Activated CD8-positive, alpha-beta T cell treated with anti-CD3 and anti-CD28 coated beads for 36 hours (primary cell): Measurements from ENCODE around the gene ZNF821. TPM values are rescaled to one million over a fixed set of nuclear protein-coding genes. Genes with fewer than 3 reads are reported as not detected.

Experiments used
- ATAC-seq: fragments of 200-7000 bp; cut with Tn5 transposase; one replicate; pipeline ENCODE4 v1.10.0; 2021; ENCODE audit warnings: mild to moderate bottlenecking, moderate library complexity
- CTCF ChIA-PET: fragments of 350-600 bp; sonication (Branson Sonifier 250); formaldehyde crosslinking; loops from one replicate; lab custom pipeline; 2021; ENCODE audit warnings: antibody characterized with exemption; lab: Charles Lee
- POLR2A ChIA-PET: fragments of 350-600 bp; sonication (Branson Sonifier 250); formaldehyde crosslinking; loops from one replicate; lab custom pipeline; 2021; ENCODE audit warnings: antibody characterized with exemption; lab: Charles Lee
- DNase-seq: peaks from one replicate; pipeline ENCODE4 v3.0.0-alpha.2; 2020
- H3K27ac Mint-ChIP-seq: one replicate; pipeline ENCODE4 v1.8.0; 2021; ENCODE audit warnings: mild to moderate bottlenecking, mixed read lengths
- H3K27me3 Mint-ChIP-seq: one replicate; pipeline ENCODE4 v1.8.0; 2021; ENCODE audit warnings: mixed read lengths
- H3K36me3 Mint-ChIP-seq: one replicate; pipeline ENCODE4 v1.8.0; 2021; ENCODE audit warnings: low read depth, mixed read lengths
- H3K4me1 Mint-ChIP-seq: one replicate; pipeline ENCODE4 v1.8.0; 2021; ENCODE audit warnings: low read depth, mixed read lengths
- H3K4me3 Mint-ChIP-seq: one replicate; pipeline ENCODE4 v1.8.0; 2021; ENCODE audit warnings: mild to moderate bottlenecking, moderate library complexity, mixed read lengths
- H3K9me3 Mint-ChIP-seq: one replicate; pipeline ENCODE4 v1.8.0; 2021; ENCODE audit warnings: mixed read lengths
- intact Hi-C: fragments of 100-400 bp; cut with micrococcal nuclease; formaldehyde crosslinking; loops from one replicate; pipeline ENCODE4 v1.10.0; 2022
- total RNA-seq, 2 experiments: library from RNA; stranded (reverse); gene quantifications; one replicate each; pipeline ENCODE4 v1.2.3, GENCODE V29; 2021
- TF ChIP-seq, protein P1 (sequence below): fragments of 200-600 bp; IDR thresholded peaks from one replicate; pipeline ENCODE4 v1.8.0; 2022; ENCODE audit warnings: antibody characterized with exemption, mild to moderate bottlenecking

Gene ZNF821, protein sequence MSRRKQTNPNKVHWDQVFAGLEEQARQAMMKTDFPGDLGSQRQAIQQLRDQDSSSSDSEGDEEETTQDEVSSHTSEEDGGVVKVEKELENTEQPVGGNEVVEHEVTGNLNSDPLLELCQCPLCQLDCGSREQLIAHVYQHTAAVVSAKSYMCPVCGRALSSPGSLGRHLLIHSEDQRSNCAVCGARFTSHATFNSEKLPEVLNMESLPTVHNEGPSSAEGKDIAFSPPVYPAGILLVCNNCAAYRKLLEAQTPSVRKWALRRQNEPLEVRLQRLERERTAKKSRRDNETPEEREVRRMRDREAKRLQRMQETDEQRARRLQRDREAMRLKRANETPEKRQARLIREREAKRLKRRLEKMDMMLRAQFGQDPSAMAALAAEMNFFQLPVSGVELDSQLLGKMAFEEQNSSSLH
- 1 to 10 TPM; 5.6 to 6.2 TPM for total RNA-seq

DNA sequence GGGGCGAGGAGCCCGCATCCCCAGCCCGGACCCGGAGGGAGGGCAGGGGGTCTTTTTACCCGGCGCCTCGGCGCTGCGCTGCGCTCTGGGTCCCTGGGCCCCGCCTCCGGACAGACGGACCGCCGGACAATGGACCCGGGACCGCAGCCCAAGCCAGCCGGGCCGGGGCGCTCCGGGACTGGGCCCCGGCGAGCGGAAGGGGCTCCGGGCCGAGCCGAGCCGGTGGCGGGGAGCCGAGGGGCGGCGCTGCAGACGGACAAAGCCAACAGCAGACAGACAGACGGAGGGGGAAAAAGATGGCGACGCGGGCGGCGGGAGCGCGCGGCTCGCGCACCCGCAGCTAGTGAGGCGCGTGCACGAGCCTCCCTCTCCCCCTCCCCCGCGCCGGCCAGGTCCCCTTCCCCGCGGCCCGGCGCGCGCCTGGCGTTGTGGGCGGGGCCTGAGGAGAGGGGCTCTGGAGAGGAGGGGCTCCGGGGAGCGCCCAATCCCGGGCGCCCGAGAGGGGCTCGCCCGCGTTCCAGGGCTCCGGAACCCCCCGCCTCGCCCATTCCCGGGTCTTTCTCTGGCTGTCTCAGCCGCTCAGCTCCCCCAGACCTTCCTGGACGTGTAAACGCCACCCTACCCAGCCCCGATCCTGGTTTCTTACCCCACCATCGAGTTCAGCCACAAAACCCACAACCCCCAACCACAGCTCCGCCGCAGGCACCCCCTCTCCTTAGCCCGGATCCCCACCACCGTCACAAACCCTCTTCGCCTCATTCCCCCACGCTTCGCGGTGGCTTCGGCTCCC lies at the start of gene ZNF821:
ZNF821 (minus strand) TSS at position 334 of the 790 bp plus-strand sequence. CDS start 4,236 bp downstream, outside the sequence.
- no peaks in the 10 kb centered on the region for H3K9me3 Mint-ChIP-seq

DNA sequence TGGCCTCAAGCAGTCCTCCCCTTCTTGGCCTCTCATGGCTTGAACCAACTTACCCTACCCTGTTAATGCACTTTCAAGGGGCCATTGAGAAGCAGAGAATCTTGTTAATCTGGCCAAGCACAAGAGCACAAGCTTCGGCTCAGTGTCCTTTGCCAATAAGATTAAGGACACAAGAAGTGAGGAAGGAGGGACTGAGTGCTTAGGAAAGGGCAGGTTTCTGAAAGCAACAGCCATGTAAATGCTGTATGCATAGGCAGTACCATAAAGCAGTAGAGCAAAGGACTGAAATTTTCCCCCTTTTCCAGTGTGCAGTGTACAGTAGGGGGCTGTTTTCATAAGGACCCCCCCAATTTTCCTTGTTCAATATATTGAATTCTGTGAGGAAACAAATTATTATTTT lies 49.0 kb upstream of the ZNF821 start:
- Mint-ChIP-seq H3K27ac (peak overlapping the region; percentile 49), H3K4me1 (peaks cover 8% of the 10 kb centered on the region), H3K36me3 (peaks cover 14% of the 10 kb centered on the region), H3K9me3 (no peaks in the 10 kb centered on the region), H3K27me3 (no peaks in the 10 kb centered on the region), H3K4me3 (no peak overlapping the region)
- TF ChIP-seq, protein P1, sequence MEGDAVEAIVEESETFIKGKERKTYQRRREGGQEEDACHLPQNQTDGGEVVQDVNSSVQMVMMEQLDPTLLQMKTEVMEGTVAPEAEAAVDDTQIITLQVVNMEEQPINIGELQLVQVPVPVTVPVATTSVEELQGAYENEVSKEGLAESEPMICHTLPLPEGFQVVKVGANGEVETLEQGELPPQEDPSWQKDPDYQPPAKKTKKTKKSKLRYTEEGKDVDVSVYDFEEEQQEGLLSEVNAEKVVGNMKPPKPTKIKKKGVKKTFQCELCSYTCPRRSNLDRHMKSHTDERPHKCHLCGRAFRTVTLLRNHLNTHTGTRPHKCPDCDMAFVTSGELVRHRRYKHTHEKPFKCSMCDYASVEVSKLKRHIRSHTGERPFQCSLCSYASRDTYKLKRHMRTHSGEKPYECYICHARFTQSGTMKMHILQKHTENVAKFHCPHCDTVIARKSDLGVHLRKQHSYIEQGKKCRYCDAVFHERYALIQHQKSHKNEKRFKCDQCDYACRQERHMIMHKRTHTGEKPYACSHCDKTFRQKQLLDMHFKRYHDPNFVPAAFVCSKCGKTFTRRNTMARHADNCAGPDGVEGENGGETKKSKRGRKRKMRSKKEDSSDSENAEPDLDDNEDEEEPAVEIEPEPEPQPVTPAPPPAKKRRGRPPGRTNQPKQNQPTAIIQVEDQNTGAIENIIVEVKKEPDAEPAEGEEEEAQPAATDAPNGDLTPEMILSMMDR, result no peak
- intact Hi-C loops, result no loop called here
- DNase-seq (no peak), ATAC-seq (no peak)
- CTCF ChIA-PET, result interaction anchor here (3.4 kb wide), 1 partner anchor 28 kb away, joined by 10 read pairs; no protein-coding TSS in a partner anchor
- POLR2A ChIA-PET, result no interaction called here

More for the DNA sequence above, at the start of gene ZNF821:
- Mint-ChIP-seq H3K27me3 (peaks cover 7% of the 10 kb centered on the region), H3K4me1 (peaks cover 47% of the 10 kb centered on the region), H3K27ac (peak within 1 kb of the TSS; percentile 90), H3K36me3 (peaks cover 2% of the 10 kb centered on the region), H3K4me3 (peak within 1 kb of the TSS; percentile 92)
- intact Hi-C loops, result loop anchor here (5.0 kb wide), 2 partner anchors 37 to 77 kb away; partner anchors contain the start of genes AP1G1 and ATXN1L
- peak; percentile 54 for ATAC-seq
- ChIA-PET CTCF (interaction anchor here (1.1 to 6.4 kb wide), 12 partner anchors 11 to 108 kb away, joined by 4 to 73 read pairs (median 14); partner anchors contain the start of genes AP1G1 and IST1), POLR2A (interaction anchor here (0.6 to 3.0 kb wide), 12 partner anchors 10 to 76 kb away, joined by 3 to 33 read pairs (median 4); partner anchors contain the start of genes AP1G1, ATXN1L and IST1)
- peak; percentile 78 for DNase-seq
- TF ChIP-seq, protein P1, result peak; percentile 27

DNA sequence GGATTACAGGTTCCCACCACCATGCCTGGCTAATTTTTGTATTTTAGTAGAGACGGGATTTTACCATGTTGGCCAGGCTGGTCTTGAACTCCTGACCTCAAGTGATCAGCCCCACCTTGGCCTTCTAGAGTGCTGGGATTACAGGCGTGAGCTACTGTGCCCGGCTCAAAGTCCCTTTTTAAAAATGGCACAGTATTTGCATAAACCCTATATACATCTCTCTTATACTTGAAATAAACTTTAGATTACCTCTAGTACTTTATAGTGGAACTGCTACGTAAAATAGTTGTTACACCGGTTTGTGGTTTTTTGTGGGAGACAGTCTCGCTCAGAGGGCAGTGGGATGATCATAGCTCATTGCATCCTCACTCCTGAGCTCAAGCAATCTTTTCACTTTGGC lies 47.6 kb upstream of the ZNF821 start:
- Mint-ChIP-seq H3K9me3 (no peaks in the 10 kb centered on the region), H3K4me3 (no peak overlapping the region), H3K36me3 (peaks cover 26% of the 10 kb centered on the region), H3K27ac (no peak overlapping the region), H3K27me3 (no peaks in the 10 kb centered on the region), H3K4me1 (peaks cover 13% of the 10 kb centered on the region)
- ChIA-PET POLR2A (no interaction called here), CTCF (no interaction called here)
- TF ChIP-seq, protein P1, result no peak
- DNase-seq, result no peak
- ATAC-seq, result no peak
- intact Hi-C loops, result no loop called here

DNA sequence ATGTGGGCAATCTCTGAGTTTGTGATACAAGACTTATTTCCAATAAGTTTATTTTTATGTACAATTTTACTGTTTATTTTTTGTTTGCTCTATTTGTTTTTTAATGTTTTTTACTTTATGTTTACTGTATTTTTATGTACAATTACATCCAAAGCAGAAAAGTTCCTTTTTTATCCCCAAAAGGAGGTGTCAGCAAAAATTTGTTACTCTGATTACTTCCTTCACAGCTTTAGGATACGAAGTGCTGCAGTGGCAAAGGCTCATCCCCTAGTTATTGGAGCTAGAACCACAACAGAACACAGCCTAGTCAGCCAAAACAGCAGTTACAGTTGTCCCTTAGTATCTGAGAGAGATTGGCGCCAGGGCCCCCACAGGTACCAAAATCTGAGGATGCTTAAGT lies 47.0 kb upstream of the ZNF821 start:
- no peak overlapping the region for H3K27ac Mint-ChIP-seq
- H3K36me3 Mint-ChIP-seq, result peaks cover 29% of the 10 kb centered on the region
- no peak for ATAC-seq
- no peak overlapping the region for H3K4me3 Mint-ChIP-seq
- no peak for DNase-seq
- ChIA-PET POLR2A (no interaction called here), CTCF (no interaction called here)
- H3K9me3 Mint-ChIP-seq, result no peaks in the 10 kb centered on the region
- TF ChIP-seq, protein P1, result no peak
- intact Hi-C loops, result no loop called here
- no peaks in the 10 kb centered on the region for H3K27me3 Mint-ChIP-seq
- peaks cover 14% of the 10 kb centered on the region for H3K4me1 Mint-ChIP-seq
